Measurements from ENCODE around the gene PDE6H.

Gene PDE6H

GRCh38 chr12:14972816-14973215, at the start of gene PDE6H:
Gene PDE6H, plus strand, starts transcription at chr12:14973042. Its CDS starts 4,971 bp downstream, at chr12:14978013.
- no peak for DNase-seq (ENCODE audit: low read depth)
- no peak for TF ChIP-seq CTCF (IDR thresholded peaks at IDR 0.05; ENCODE audit: insufficient read depth, low read depth, low read length, missing control alignments)
- H3K4me3 ChIP-seq (ENCODE audit: low read depth, low read length) = no peak within 1 kb of the TSS

- DNase-seq (ENCODE audit: low read depth) = no peak
- TF ChIP-seq CTCF (IDR thresholded peaks at IDR 0.05; ENCODE audit: insufficient read depth, low read depth, low read length, missing control alignments) = no peak
- no peak overlapping the region for H3K4me3 ChIP-seq (ENCODE audit: low read depth, low read length)
These were observed 48.9 kb upstream of the PDE6H start for GRCh38 chr12:14923944-14924343.

GRCh38 chr12:14924541-14924940, 48.3 kb upstream of the PDE6H start:
- no peak for TF ChIP-seq CTCF (IDR thresholded peaks at IDR 0.05; ENCODE audit: insufficient read depth, low read depth, low read length, missing control alignments)
- H3K4me3 ChIP-seq (ENCODE audit: low read depth, low read length) = no peak overlapping the region
- DNase-seq (ENCODE audit: low read depth) = no peak

GRCh38 chr12:14927267-14927666, 45.6 kb upstream of the PDE6H start:
- H3K4me3 ChIP-seq (ENCODE audit: low read depth, low read length) = no peak overlapping the region
- no peak for DNase-seq (ENCODE audit: low read depth)
- TF ChIP-seq CTCF (IDR thresholded peaks at IDR 0.05; ENCODE audit: insufficient read depth, low read depth, low read length, missing control alignments) = no peak

- no peak for DNase-seq (ENCODE audit: low read depth)
- TF ChIP-seq CTCF (IDR thresholded peaks at IDR 0.05; ENCODE audit: insufficient read depth, low read depth, low read length, missing control alignments) = no peak
- no peak overlapping the region for H3K4me3 ChIP-seq (ENCODE audit: low read depth, low read length)
These were observed 43.9 kb upstream of the PDE6H start for GRCh38 chr12:14928931-14929330.

- no peak for DNase-seq (ENCODE audit: low read depth)
- no peak overlapping the region for H3K4me3 ChIP-seq (ENCODE audit: low read depth, low read length)
- no peak for TF ChIP-seq CTCF (IDR thresholded peaks at IDR 0.05; ENCODE audit: insufficient read depth, low read depth, low read length, missing control alignments)
These were observed 42.5 kb upstream of the PDE6H start for GRCh38 chr12:14930299-14930698.

- no peak for TF ChIP-seq CTCF (IDR thresholded peaks at IDR 0.05; ENCODE audit: insufficient read depth, low read depth, low read length, missing control alignments)
- no peak for DNase-seq (ENCODE audit: low read depth)
- no peak overlapping the region for H3K4me3 ChIP-seq (ENCODE audit: low read depth, low read length)
These were observed 41.5 kb upstream of the PDE6H start for GRCh38 chr12:14931359-14931758.
